Natural killer cell (primary cell): Measurements from ENCODE around the gene CCDC7. TPM values are rescaled to one million over a fixed set of nuclear protein-coding genes. Genes with fewer than 3 reads are reported as not detected.
"Not testable (repeated sequence)": the region's sequence is repeated elsewhere in the genome, so short reads cannot be mapped to it uniquely, and the experiment has no call there.

Experiments
- ATAC-seq, 3 donors: fragments of 150-1000 bp in 2 of 3; fragments of 200-7000 bp in 1 of 3; cut with Tn5 transposase; 1 replicate in 1 of 3; 2 replicates in 2 of 3; pipeline ENCODE4 v1.10.0; 2021; ENCODE audit warnings: mild to moderate bottlenecking in 2 of 3, moderate library complexity in 2 of 3
- DNase-seq, 2 donors: peaks; one replicate each; pipeline versions ENCODE4 v3.0.0 to v3.0.0-alpha.2; 2013 to 2021; ENCODE audit warnings: mixed read lengths in 1 of 2
- H3K27ac ChIP-seq: one replicate; pipeline ENCODE4 v1.5.1; 2013; ENCODE audit warnings: mild to moderate bottlenecking, low read length
- H3K27me3 ChIP-seq: one replicate; pipeline ENCODE4 v1.6.1; 2013; ENCODE audit warnings: low read length; ENCODE audit not compliant: control insufficient read depth, insufficient read depth
- H3K36me3 ChIP-seq: one replicate; pipeline ENCODE4 v1.6.1; 2013; ENCODE audit warnings: low read length; ENCODE audit not compliant: control insufficient read depth, insufficient read depth
- H3K4me1 ChIP-seq: one replicate; pipeline ENCODE4 v1.6.1; 2013; ENCODE audit warnings: low read length; ENCODE audit not compliant: control insufficient read depth, insufficient read depth
- H3K4me3 ChIP-seq: one replicate; pipeline ENCODE4 v1.5.1; 2013; ENCODE audit warnings: low read length
- H3K9me3 ChIP-seq: one replicate; pipeline ENCODE4 v1.6.1; 2013; ENCODE audit warnings: low read length; ENCODE audit not compliant: control insufficient read depth, insufficient read depth
- H3K27ac Mint-ChIP-seq, 2 donors: one replicate each; pipeline ENCODE4 v1.8.0; 2022; ENCODE audit warnings: mild to moderate bottlenecking in 2 of 2, mixed read lengths in 2 of 2, moderate library complexity in 1 of 2
- H3K27me3 Mint-ChIP-seq, 2 donors: one replicate each; pipeline ENCODE4 v1.8.0; 2022; ENCODE audit warnings: low read depth in 2 of 2, mixed read lengths in 2 of 2
- H3K36me3 Mint-ChIP-seq: one replicate; pipeline ENCODE4 v1.8.0; 2022; ENCODE audit warnings: mixed read lengths
- H3K4me1 Mint-ChIP-seq, 2 donors: one replicate each; pipeline ENCODE4 v1.8.0; 2022; ENCODE audit warnings: mixed read lengths in 2 of 2
- H3K4me3 Mint-ChIP-seq: one replicate; pipeline ENCODE4 v1.8.0; 2022; ENCODE audit warnings: mild to moderate bottlenecking, moderate library complexity, mixed read lengths
- H3K9me3 Mint-ChIP-seq, 2 donors: one replicate each; pipeline ENCODE4 v1.8.0; 2022; ENCODE audit warnings: mixed read lengths in 2 of 2
- WGBS: methylation state at CpG from one replicate; pipeline ENCODE4 v1.1.7; 2013; ENCODE audit warnings: missing lambda C conversion rate; ENCODE audit not compliant: insufficient coverage; 5-methylcytosine and 5-hydroxymethylcytosine counted together
- intact Hi-C: fragments of 100-400 bp; cut with micrococcal nuclease; formaldehyde crosslinking; loops from one replicate; pipeline ENCODE4 v1.14.2; 2022
- total RNA-seq, 4 donors: library from RNA; stranded (reverse); fragments of 120-200 nt in 1 of 4; gene quantifications; one replicate each; pipeline versions ENCODE4 v1.2.3 to v1.2.4, GENCODE V29; 2013 to 2022
- TF ChIP-seq, protein P1 (sequence below): fragments of 200-600 bp; IDR thresholded peaks from one replicate; pipeline ENCODE4 v1.8.0; 2022; ENCODE audit warnings: antibody characterized with exemption

Gene CCDC7
- total RNA-seq, 3 donors from 2014 or later (not counting 1 experiment from before 2014, with no cell fraction given), result 39.0 to 51.1 (median 42.8) TPM

DNA sequence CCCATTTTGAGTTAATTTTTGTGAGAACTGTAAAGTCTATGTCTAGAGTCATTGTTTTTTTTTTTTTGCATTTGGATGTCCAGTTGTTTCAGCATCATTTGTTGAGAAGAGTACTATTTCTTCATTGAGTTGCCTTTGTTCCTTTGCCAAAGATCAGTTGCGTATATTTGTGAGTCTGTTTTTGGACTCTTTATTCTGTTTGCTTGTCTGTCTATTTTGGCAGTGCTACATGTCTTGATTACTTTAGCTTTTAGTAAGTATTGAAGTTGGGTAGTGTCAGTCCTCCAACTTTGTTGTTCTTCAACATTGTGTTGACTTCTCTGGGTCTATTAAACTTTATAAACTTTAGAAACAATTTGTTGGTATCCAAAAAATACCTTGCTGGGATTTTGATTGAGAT, 31.6 kb downstream of the CCDC7 start:
- H3K9me3 Mint-ChIP-seq, result peaks cover 4 to 11% of the 10 kb centered on the region in 2 donors
- peaks cover 42% of the 10 kb centered on the region for H3K36me3 Mint-ChIP-seq
- H3K27ac Mint-ChIP-seq, result no peak overlapping the region
- no peaks in the 10 kb centered on the region for H3K4me1 Mint-ChIP-seq
- H3K4me3 Mint-ChIP-seq, result no peak overlapping the region
- intact Hi-C loops, result no loop called here
- Histone ChIP-seq H3K4me3 (no peak overlapping the region), H3K27me3 (no peaks in the 10 kb centered on the region), H3K27ac (no peak overlapping the region), H3K36me3 (peaks cover 34% of the 10 kb centered on the region), H3K9me3 (no peaks in the 10 kb centered on the region), H3K4me1 (no peaks in the 10 kb centered on the region)
- no peaks in the 10 kb centered on the region for H3K27me3 Mint-ChIP-seq
- DNase-seq (no peak), ATAC-seq (no peak)
- WGBS, result 100% methylated on average over 1 of the region's 1 CpG
- TF ChIP-seq, protein P1, sequence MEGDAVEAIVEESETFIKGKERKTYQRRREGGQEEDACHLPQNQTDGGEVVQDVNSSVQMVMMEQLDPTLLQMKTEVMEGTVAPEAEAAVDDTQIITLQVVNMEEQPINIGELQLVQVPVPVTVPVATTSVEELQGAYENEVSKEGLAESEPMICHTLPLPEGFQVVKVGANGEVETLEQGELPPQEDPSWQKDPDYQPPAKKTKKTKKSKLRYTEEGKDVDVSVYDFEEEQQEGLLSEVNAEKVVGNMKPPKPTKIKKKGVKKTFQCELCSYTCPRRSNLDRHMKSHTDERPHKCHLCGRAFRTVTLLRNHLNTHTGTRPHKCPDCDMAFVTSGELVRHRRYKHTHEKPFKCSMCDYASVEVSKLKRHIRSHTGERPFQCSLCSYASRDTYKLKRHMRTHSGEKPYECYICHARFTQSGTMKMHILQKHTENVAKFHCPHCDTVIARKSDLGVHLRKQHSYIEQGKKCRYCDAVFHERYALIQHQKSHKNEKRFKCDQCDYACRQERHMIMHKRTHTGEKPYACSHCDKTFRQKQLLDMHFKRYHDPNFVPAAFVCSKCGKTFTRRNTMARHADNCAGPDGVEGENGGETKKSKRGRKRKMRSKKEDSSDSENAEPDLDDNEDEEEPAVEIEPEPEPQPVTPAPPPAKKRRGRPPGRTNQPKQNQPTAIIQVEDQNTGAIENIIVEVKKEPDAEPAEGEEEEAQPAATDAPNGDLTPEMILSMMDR, result no peak

GRCh38 chr10:32481606-32482005, 35.7 kb downstream of the CCDC7 start:
- Mint-ChIP-seq H3K4me3 (no peak overlapping the region), H3K27ac (no peak overlapping the region), H3K4me1 (peaks cover 0 to 7% of the 10 kb centered on the region in 2 donors), H3K27me3 (no peaks in the 10 kb centered on the region), H3K36me3 (peaks cover 57% of the 10 kb centered on the region), H3K9me3 (peaks cover 4 to 14% of the 10 kb centered on the region in 2 donors)
- Histone ChIP-seq H3K36me3 (peaks cover 21% of the 10 kb centered on the region), H3K4me1 (no peaks in the 10 kb centered on the region), H3K27ac (no peak overlapping the region), H3K27me3 (no peaks in the 10 kb centered on the region), H3K9me3 (no peaks in the 10 kb centered on the region), H3K4me3 (no peak overlapping the region)
- no peak for DNase-seq
- TF ChIP-seq, protein P1, result no peak
- intact Hi-C loops, result no loop called here
- ATAC-seq, result no peak

DNA sequence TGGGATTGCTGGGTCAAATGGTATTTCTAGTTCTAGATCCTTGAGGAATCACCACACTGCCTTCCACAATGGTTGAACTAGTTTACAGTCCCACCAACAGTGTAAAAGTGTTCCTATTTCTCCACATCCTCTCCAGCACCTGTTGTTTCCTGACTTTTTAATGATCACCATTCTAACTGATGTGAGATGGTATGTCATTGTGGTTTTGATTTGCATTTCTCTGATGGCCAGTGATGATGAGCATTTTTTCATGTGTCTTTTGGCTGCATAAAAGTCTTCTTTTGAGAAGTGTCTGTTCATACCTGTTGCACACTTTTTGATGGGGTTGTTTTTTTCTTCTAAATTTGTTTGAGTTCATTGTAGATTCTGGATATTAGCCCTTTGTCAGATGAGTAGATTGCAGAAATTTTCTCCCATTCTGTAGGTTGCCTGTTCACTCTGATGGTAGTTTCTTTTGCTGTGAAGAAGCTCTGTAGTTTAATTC, 37.1 kb downstream of the CCDC7 start:
- H3K4me1 Mint-ChIP-seq, H3K27me3 ChIP-seq, H3K4me3 Mint-ChIP-seq, DNase-seq, intact Hi-C loops, H3K4me3 ChIP-seq, H3K27ac Mint-ChIP-seq, H3K27me3 Mint-ChIP-seq, H3K9me3 ChIP-seq, H3K27ac ChIP-seq, H3K4me1 ChIP-seq, ATAC-seq: not testable (repeated sequence)
- H3K9me3 Mint-ChIP-seq, result peaks cover 4 to 17% of the 10 kb centered on the region in 2 donors
- H3K36me3 ChIP-seq, result peaks cover 19% of the 10 kb centered on the region
- peaks cover 57% of the 10 kb centered on the region for H3K36me3 Mint-ChIP-seq

DNA sequence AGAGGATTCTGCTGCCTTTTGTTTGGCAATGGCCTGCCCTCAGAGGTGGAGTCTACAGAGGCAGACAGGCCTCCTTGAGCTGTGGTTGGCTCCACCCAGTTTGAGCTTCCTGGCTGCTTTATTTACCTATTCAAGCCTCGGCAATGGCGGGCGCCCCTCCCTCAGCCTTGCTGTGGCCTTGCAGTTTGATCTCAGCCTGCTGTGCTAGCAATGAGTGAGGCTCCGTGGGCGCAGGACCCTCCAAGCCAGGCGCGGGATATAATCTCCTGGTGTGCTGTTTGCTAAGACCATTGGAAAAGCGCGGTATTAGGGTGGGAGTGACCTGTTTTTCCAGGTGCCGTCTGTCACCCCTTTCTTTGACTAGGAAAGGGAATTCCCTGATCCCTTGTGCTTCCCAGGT, 42.1 kb downstream of the CCDC7 start:
- H3K4me3 Mint-ChIP-seq, H3K27ac Mint-ChIP-seq, H3K9me3 Mint-ChIP-seq, H3K27me3 ChIP-seq, intact Hi-C loops, H3K27me3 Mint-ChIP-seq, DNase-seq, H3K9me3 ChIP-seq, H3K4me3 ChIP-seq, ATAC-seq, H3K4me1 ChIP-seq, H3K36me3 ChIP-seq, H3K27ac ChIP-seq: not testable (repeated sequence)
- WGBS, result 88% methylated on average over 10 of the region's 10 CpGs
- Mint-ChIP-seq H3K36me3 (peaks cover 33% of the 10 kb centered on the region), H3K4me1 (peaks cover 13 to 27% of the 10 kb centered on the region in 2 donors)
